SU-DHL-6 (cell line): ENCODE measurements around the gene YTHDF1.

ENCODE experiments used
- CTCF ChIP-seq: fragments of 200-600 bp; sonication (generic); IDR thresholded peaks from one replicate; pipeline ENCODE4 v1.5.1; 2017; ENCODE audit warnings: antibody characterized with exemption, mild to moderate bottlenecking, low read length, moderate library complexity; ENCODE audit not compliant: insufficient read depth, poor library complexity, severe bottlenecking
- EZH2phosphoT487 ChIP-seq: fragments of 200-600 bp; sonication (generic), shearing (Covaris generic); conservative IDR thresholded peaks from 2 replicates; pipeline ENCODE4 v1.6.1; 2018; ENCODE audit warnings: mild to moderate bottlenecking, antibody characterized with exemption, low read length, moderate library complexity, mixed read lengths

- no peak for TF ChIP-seq CTCF
- no peak for TF ChIP-seq EZH2phosphoT487
Measured at GRCh38 chr20:63240004-63240403, 24.1 kb upstream of the YTHDF1 start.
